H1 (cell line): ENCODE measurements around the gene SYK.

Experiments used
- NANOG ChIP-seq: IDR thresholded peaks from 2 replicates; pipeline ENCODE4 v1.6.1; 2011; ENCODE audit warnings: low read length, low read depth, mild to moderate bottlenecking, inconsistent platforms; ENCODE audit not compliant: insufficient read depth, poor library complexity, severe bottlenecking
- RAD21 ChIP-seq, 2 experiments: IDR thresholded peaks in 1 of 2; conservative IDR thresholded peaks in 1 of 2; 2 replicates each; pipeline ENCODE4 v1.6.1; 2011; ENCODE audit warnings: low read depth in 2 of 2, low read length in 2 of 2, improper control_type of control experiment in 1 of 2, inconsistent platforms in 1 of 2, mild to moderate bottlenecking in 1 of 2, moderate library complexity in 1 of 2
- TF ChIP-seq, protein P1 (sequence below), 3 experiments: IDR thresholded peaks; 1 replicate in 2 of 3; 2 replicates in 1 of 3; pipeline versions ENCODE4 v1.5.1 to v1.6.1; 2011; ENCODE audit warnings: low read length in 3 of 3, mild to moderate bottlenecking in 3 of 3, inconsistent platforms in 2 of 3, low read depth in 1 of 3, moderate library complexity in 1 of 3; ENCODE audit not compliant: insufficient read depth in 1 of 3; ENCODE audit errors: control extremely low read depth in 1 of 3

DNA sequence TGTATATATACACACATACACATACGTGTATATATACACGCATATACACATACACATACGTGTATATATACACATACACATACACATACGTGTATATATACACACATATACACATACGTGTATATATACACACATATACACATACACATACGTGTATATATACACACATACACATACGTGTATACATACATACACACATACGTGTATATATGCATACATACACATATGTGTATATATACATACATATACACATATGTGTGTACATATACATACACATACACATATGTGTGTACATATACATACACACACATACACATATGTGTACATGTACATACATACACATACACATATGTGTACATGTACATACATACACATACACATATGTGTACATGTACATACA lies 82.6 kb downstream of the SYK start:
- TF ChIP-seq NANOG = no peak
- TF ChIP-seq, protein P1, sequence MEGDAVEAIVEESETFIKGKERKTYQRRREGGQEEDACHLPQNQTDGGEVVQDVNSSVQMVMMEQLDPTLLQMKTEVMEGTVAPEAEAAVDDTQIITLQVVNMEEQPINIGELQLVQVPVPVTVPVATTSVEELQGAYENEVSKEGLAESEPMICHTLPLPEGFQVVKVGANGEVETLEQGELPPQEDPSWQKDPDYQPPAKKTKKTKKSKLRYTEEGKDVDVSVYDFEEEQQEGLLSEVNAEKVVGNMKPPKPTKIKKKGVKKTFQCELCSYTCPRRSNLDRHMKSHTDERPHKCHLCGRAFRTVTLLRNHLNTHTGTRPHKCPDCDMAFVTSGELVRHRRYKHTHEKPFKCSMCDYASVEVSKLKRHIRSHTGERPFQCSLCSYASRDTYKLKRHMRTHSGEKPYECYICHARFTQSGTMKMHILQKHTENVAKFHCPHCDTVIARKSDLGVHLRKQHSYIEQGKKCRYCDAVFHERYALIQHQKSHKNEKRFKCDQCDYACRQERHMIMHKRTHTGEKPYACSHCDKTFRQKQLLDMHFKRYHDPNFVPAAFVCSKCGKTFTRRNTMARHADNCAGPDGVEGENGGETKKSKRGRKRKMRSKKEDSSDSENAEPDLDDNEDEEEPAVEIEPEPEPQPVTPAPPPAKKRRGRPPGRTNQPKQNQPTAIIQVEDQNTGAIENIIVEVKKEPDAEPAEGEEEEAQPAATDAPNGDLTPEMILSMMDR (IDR thresholded peaks at IDR 0.05; ENCODE audit: control extremely low read depth in 1 of 3, insufficient read depth in 1 of 3, low read depth in 1 of 3, low read length in 3 of 3) = no peak
- no peak for TF ChIP-seq RAD21 (IDR thresholded peaks at IDR 0.05 in 1 of 2, conservative IDR thresholded peaks at IDR 0.05 in 1 of 2; ENCODE audit: low read depth in 2 of 2, low read length in 2 of 2)
